GM21723 (cell line): Measurements from ENCODE around the gene CFD.
"Not testable (repeated sequence)": the region's sequence is repeated elsewhere in the genome, so short reads cannot be mapped to it uniquely, and the experiment has no call there.

Experiments used
- ATAC-seq: cut with Tn5 transposase; IDR thresholded peaks from one replicate; pipeline ENCODE4 v1.9.1; 2021; ENCODE audit warnings: mild to moderate bottlenecking, moderate library complexity; ENCODE audit not compliant: unreplicated experiment

Gene CFD

DNA sequence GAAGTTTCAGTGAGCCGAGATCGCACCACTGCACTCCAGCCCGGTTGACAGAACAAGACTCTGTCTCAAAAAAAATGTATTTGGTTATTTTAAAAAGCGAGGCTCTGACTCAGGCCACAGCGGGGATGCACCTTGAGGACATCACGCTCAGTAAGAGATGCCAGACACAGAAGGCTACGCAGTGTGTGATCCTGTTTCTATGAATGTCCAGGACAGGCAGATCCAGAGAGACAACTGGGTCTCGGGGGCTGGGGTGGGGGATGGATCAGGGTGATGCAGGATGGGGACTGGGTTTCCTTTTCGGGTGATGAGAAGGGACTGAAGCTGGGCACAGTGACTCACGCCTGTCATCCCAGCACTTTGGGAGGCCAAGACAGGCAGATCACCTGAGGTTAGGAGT is 28.1 kb downstream of the CFD start:
- no peak for ATAC-seq

DNA sequence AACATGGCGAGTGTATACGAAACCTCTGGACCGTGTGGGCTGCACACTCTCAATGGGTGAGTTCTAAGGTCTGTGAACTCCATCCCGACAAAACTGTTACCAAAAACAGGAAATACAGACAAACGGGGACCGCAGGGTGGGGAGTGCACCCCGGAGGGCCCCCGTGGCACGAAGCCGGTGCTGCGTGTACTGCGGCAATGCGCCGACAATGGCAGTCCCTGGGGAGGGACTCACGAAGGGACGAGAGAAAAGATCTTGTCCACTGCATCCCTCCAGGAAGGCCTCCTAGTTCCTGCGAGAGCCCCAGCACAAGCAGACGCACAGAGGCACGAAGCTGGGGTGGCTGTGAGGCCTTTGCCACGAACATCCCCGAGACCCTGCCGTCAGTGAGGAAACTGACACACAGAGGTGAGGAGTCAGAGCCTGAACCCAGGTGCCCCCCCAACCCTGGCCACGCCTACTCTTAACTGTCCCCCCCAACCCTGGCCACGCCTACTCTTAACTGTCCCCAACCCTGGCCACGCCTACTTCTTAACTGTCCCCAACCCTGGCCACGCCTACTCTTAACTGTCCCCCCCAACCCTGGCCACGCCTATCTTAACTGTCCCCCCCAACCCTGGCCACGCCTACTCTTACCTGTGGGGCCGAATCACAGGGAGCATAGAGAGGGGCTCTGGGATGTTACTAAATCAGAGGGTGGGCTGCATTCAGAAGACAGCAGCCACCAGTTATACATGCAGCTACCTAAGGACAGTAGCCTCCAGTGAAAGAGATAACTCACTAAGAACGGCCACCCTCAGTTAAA is 29.3 kb downstream of the CFD start:
- ATAC-seq: no peak

DNA sequence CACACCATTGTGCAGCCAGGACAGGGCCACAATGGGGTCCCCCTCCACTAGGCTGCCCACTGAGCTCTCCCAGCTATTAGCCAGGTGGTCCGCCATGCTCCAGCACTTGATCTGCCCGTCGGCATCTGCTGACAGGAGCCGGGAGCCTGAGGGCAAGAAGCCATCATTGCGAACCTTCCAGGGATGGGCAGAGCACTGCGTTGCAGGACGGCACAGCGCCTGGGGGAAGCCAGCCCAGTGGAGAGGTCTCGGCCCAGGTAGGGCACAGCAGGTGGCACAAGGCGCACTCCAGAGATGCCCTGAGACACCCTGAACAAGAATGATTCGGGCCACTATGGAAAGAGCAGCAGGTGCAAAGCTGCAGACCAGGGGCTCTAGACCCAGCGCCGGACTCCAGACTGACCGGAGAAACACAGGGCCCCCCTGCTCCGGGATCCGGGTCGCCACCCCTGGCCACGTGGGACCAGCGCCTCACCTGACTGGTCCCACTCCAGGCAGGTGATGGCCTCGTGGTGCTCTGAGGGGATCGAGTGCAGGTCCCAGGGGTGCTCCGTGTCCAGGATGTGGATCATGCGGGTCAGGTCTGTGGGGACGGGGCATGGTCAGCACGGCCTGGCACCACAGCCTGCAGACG is 30.3 kb downstream of the CFD start:
- ATAC-seq: no peak

DNA sequence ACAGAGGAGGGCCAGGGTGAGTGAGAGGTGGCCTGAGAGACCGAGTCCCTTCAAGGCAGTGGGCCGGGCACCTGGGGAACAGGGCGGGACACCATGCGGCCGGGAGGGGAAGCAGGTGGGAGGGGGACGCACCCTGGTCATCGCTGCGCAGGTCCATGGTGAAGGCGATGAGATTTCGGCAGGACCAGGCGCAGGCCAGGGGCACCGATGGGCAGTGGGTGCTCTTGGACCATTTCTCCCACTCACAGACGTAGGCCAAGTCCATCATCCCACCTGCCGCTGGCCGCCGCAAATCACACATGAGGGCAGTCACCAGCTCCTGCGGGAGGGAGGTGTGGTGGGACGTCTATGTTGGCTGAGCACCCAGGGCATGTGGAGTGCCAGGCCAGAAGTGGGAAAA is 31.4 kb downstream of the CFD start:
- ATAC-seq: no peak

DNA sequence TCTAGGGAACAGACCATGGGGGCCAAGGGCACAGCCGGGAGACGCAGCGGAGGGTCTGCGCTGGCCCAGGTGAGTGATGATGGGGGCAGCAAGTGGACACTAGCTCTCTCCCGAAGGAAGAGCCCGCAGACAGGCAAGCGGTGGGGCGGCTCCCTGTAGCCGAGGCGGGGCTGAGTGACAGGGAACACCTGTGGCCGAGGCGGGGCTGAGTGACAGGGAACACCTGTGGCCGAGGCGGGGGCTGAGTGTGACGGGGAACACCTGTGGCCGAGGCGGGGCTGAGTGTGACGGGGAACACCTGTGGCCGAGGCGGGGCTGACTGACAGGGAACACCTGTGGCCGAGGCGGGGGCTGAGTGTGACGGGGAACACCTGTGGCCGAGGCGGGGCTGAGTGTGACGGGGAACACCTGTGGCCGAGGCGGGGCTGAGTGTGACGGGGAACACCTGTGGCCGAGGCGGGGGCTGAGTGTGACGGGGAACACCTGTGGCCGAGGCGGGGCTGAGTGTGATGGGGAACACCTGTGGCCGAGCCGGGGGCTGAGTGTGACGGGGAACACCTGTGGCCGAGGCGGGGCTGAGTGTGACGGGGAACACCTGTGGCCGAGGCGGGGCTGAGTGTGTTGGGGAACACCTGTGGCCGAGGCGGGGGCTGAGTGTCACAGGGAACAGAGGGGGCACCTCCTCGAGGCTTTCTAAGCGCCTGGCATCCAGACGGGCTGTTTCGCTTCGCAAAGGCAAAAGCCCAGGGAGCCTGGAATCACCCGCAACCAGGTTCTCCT is 32.1 kb downstream of the CFD start:
- not testable (repeated sequence) for ATAC-seq

DNA sequence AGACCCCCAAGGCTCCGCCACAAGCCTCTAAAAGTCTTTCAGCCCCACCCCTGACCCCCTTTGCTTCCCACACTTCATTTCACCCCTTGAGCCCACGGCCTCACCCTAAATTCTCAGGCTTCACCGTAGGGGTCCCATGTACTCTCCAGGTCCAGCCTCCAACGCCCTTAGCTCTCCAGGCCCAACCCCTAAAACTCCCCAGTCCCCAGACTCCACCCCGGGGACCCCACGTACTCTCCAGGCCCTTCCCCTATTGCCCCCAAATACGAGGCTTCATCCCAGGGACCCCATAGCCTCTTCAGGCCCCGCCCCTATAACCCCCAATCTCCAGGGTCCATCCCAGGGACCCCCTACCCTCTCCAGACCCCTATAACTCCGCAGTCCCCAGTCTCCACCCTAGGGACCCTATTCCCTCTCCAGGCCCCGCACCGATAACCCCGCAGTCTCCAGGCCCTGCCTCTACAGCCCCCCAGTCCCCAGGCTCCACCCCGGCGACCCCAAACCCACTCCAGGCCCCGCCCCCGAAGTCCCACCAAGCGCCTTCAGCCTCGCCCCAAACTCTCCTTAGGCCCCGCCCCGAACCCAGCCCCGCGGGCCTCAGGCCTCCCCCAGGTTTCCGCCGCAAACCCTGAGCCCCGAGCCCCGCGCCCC is 32.9 kb downstream of the CFD start:
- ATAC-seq: no peak

DNA sequence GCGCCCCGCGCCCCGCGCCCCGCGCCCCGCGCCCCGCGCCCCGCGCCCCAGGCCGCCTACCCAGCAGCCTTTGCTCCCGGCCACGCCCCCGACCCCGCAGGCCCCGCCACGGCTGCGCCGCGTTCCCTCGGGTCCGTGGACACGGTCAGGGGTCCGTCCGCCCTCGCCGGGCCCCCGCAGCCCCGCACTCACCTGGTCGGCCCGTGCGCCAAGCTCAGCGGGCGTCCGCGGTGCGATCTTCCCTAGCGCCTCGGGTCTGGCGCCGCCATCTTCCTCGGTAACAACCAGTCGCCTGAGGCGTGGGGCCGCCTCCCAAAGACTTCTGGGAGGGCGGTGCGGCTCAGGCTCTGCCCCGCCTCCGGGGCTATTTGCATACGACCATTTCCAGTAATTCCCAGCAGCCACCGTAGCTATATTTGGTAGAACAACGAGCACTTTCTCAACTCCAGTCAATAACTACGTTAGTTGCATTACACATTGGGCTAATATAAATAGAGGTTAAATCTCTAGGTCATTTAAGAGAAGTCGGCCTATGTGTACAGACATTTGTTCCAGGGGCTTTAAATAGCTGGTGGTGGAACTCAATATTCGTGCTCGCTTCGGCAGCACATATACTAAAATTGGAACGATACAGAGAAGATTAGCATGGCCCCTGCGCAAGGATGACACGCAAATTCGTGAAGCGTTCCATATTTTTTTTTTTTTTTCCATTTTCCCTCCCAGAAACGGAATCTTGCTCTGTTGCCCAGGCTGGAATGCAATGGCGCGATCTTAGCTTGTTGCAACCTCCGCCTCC is 33.6 kb downstream of the CFD start, which contains the start of the genes MED16 and RNU6-9:
MED16 (minus strand) TSS at position 294 of the 796 bp plus-strand sequence. CDS start 2,056 bp downstream, outside the sequence.
RNU6-9 (plus strand) TSS at position 591 of the 796 bp plus-strand sequence.
- ATAC-seq: peak; percentile 81

DNA sequence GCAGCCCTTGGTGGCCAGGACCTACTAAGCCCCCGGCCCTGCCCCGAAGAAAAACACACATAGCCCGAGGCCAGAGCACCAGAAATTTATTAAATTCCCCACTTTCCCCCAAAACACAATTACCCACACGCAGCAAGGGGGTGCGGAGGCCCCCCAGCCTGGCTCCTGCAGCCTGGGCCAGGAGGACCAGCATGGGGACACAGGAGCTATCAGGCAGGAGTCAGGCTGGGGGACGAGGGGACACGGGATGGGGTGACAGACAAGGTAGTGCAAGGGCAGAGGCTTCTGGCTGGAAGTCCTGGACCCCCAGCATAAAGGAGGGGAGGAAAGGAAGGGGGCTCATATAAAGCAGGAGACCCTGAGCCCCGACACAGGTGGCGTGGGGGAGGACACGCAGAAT is 37.0 kb downstream of the CFD start:
- no peak for ATAC-seq

DNA sequence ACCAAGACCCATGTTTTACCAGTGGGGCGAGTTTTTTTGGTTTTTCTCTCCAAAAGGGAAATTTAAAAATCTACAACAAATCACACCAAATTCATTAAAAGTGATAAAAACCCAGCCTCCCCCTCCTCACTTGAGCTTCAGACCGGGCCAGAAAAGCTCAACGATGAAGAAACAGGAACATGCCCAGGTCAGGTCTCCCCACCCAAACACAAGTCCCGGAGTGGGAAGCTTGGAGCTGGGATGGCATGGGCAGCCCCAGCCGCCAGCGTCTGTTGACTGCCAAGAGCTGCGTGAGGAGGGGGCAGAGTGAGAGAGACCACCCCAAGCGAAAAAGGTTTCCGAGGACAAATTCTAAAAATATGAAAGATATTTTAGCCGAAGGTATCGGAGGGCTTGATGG is 37.5 kb downstream of the CFD start:
- no peak for ATAC-seq

DNA sequence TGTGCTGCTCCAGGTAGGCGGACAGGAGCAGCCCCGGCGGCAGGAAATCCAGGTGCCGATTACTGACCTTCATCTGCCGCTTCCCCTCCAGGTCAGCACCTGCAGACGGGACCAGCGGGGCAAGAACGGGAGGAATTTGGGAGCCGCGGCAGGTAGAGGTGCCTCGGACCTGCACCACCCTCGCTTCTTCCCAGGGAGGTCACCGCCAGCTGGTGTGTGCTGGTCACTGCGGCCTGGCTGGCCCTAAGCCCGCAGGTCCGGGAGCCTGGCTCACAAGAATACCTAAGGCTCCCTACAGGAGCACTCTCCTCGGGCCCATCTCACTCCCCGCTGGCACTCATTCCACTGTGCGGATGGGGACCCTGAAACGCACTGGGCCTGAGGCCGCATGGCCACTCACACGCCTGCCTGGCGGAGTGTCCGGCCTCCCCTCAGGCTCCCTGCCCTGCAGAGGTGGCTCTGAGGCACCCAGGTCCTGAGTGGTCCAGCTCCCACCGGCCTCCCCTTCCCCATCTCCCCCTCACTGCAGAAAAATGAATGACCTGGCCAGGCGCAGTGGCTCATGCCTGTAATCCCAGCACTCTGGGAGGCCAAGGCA is 38.1 kb downstream of the CFD start:
- no peak for ATAC-seq

DNA sequence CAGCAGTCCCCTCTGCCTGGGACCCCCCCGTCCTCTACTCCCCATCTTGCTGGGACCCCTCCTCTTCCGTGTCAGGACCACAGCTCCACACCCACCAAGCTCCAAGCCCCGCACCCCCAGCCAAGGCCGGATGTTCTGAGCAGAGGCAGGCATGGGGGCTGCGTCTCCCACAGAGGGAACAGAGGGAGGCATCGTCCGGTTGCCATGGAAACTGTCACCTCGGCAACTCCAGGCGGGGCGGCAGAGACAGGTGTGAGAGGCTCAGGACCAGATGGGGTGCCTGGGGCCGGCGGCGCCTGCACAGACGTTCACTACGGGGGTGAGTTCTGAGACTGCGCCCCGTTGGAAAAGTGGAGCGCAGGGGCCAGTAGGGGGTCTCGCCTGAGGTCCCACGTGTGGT is 39.2 kb downstream of the CFD start:
- no peak for ATAC-seq

DNA sequence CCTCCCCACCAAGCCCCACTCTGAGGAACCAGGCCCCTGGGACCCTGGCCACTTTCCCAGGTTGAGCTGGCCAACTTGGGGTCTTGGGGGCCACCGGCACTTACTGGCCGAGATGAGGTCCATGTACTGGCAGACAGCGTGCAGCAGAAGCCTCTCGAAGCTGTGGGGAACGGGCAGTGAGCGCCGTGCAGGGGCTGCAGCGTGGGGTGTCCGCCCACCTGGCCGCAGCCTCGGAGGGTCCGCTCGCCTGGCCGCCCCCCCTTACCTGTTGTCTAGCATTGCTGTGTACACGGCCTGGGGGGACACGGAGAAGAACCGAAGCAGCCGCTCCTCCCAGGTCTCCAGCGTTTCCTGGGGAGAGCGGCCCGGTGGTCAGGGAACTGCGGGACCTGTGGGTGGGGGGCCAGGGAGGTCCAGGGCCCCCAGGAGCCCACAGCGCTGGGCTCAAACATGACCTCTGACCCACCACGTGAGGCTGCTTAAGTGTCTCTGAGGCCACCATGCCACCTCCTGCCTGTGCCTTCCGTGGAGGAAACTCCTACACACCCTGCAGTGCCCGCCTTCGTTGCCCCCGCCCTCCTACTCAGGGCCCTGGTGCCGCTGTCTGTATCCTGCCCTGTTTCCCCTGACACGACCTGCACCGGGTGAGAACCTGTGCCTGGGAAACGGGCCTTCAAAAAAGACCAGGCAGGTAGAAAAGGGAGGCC is 40.0 kb downstream of the CFD start:
- ATAC-seq: no peak

DNA sequence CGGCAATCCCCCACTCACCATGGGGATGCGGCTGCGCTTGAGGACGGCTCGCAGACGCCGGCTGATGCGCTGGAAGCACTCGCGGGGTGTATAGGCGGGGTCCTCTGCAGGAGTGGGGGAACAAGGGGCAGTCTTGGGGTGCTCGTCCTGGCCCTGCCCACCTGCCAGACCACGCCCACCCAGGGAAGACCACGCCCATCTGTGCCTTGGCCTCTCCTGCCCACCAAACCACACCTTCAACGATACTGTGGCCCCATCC is 40.5 kb downstream of the CFD start:
- ATAC-seq: no peak

DNA sequence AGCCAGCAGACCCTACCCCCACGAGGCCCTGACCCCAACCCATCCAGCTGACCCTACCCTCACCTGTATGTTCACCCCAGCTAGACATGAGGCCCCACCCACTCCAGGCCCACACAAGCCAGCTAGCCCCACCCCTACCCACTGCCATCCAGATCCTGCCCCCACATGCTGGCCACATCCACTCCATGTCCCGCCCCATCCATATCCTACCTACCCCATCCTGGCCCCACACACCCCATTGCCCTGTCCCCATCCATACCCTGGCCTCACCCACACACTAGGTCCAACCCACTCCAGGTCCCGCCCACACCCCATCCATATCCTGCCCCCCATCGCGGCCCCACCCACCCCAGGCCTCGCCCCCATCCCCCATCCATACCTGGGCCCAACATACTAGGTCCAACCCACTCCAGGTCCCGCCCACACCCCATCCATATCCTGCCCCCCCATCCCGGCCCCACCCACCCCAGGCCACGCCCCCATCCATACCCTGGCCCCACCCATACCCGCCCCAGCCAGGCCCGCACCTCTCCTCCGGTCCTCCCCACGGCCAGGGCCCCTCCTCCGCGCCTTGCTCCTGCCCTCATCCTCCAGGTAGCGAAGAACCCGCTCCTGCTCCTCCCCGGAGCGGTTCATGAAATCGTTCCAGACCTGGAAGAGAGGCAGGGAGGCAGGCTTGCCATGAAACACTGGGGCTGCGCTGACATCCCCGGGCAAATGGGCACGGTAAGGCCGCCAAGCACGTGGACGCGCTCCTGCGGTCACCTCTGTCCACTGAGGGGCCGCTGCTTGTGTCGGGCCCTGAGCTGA is 41.0 kb downstream of the CFD start:
- no peak for ATAC-seq

DNA sequence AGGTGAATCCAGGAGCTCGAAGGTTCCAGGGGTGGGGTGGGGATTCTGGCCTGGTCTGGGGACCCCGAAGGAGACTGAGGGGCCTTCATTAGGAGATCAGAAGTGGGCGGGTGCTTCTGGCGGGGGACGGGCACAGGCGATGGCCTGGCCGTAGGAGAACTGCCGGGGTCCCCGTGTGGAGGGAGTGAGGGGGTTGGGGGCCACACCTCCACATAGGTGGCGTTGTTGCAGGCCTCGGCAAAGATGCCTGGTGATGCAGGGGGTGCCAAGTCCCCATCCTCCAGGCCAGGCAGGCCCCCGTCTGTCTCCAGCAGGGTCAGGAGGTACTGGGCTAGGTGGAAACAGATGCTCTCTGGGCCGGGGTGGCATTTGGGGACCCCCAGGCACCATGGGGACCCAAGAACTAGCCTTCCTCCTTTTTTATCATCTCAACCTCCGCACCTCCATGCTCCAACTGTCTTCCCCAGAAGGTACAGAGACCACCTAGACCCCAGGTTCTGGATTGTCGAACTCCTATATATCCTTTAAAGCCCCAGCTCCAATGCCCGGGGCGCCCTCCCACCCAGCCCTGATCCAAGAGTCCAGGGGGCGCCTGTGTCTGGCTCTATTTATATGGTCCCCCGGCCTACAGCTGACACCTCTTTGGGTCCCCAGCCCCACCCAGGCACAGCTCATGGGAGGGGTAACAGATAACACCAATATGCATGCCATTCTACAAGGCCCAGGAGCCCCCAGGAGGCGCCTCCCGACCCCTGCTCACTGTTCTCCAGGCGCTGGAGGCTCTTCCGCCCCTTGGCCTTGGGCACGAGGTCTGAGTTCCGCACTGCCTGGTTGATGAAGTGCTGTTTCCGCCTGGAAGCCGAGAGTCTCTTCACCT is 42.0 kb downstream of the CFD start:
- ATAC-seq: no peak

DNA sequence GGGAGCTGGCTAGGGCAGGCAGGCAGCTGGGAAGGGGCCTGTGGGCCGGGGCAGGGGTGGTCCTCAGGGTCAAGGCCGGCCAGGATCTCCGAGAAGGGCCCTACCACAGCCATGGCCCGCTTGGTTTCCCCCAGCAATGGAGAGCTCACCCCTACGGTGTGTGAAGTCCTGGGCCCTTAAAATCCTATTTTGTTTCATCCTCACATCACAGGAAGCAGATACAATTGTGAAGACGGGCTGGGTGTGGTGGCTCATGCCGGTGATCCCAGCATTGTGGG is 42.6 kb downstream of the CFD start:
- ATAC-seq: no peak

DNA sequence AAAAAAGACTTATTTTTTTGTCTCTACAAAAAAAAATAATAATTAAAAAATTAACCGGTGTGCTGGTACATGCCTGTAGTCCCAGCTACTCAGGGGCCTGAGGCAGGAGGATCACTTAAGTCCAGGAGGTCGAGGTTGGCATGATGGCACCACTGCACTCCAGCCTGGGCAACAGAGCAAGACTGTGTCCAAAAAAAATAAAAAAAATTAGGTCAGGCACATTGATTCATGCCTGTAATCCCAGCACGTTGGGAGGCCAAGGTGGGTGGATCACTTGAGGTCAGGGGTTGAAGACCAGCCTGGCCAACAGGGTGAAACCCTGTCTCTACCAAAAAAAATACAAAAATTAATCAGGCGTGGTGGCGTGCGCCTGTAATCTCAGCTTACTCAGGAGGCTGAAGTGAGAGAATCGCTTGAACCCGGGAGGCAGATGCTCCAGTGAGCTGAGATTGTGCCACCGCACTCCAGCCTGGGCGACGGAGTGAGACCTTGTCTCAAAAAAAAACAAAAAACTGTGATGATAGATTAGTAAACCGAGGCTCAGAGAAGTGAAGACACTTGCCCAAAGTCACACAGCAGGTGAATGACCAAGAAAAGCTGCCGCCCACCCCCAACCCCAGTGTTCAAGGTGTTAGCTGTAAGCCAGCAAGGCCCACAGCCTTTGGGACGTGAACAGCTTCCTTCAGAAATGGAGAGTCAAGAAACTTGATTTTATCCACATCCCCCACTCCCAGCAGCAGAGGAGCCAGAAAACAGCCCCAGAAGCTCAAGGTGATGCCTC is 43.2 kb downstream of the CFD start:
- ATAC-seq: no peak
